Tibial nerve (tissue), 3 donors: ENCODE data around the gene BLVRB.

Source experiments
- POLR2A ChIP-seq, 2 donors: fragments of 450-650 bp; IDR thresholded peaks; one replicate each; pipeline ENCODE4 v1.6.1; 2017; ENCODE audit warnings: antibody characterized with exemption in 2 of 2, mild to moderate bottlenecking in 2 of 2, moderate library complexity in 2 of 2
- TF ChIP-seq, protein P1 (sequence below), 5 experiments: fragments of 200-600 bp in 3 of 5; fragments of 450-650 bp in 2 of 5; sonication (generic) in 3 of 5; IDR thresholded peaks; one replicate each; pipeline ENCODE4 v1.5.1; 2016 to 2019; ENCODE audit warnings: antibody characterized with exemption in 5 of 5, mild to moderate bottlenecking in 3 of 5, moderate library complexity in 2 of 5

DNA sequence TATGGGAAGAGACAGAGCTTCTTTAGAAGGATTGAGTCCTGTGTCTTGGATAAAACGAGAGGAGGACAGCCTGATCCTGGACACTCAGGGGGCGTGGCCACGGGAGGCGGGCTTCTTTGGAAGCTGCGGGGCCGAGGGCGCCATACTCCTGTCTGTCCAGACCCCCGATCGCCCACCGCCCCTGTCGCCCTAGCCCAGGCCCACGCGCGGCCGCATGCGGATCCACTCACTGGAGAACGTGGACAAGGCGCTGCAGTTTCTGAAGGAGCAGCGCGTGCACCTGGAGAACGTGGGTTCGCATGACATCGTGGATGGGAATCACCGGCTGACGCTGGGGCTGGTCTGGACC is 24.3 kb upstream of the BLVRB start:
- TF ChIP-seq, protein P1, sequence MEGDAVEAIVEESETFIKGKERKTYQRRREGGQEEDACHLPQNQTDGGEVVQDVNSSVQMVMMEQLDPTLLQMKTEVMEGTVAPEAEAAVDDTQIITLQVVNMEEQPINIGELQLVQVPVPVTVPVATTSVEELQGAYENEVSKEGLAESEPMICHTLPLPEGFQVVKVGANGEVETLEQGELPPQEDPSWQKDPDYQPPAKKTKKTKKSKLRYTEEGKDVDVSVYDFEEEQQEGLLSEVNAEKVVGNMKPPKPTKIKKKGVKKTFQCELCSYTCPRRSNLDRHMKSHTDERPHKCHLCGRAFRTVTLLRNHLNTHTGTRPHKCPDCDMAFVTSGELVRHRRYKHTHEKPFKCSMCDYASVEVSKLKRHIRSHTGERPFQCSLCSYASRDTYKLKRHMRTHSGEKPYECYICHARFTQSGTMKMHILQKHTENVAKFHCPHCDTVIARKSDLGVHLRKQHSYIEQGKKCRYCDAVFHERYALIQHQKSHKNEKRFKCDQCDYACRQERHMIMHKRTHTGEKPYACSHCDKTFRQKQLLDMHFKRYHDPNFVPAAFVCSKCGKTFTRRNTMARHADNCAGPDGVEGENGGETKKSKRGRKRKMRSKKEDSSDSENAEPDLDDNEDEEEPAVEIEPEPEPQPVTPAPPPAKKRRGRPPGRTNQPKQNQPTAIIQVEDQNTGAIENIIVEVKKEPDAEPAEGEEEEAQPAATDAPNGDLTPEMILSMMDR (IDR thresholded peaks at IDR 0.05): no peak
- TF ChIP-seq POLR2A (IDR thresholded peaks at IDR 0.05): no peak
